SK-N-DZ (cell line): ENCODE measurements around the gene CDH4.

Experiments
- DNase-seq: peaks from one replicate; pipeline ENCODE4 v3.0.0-alpha.2; 2015; ENCODE audit warnings: low spot score

Gene CDH4

DNA sequence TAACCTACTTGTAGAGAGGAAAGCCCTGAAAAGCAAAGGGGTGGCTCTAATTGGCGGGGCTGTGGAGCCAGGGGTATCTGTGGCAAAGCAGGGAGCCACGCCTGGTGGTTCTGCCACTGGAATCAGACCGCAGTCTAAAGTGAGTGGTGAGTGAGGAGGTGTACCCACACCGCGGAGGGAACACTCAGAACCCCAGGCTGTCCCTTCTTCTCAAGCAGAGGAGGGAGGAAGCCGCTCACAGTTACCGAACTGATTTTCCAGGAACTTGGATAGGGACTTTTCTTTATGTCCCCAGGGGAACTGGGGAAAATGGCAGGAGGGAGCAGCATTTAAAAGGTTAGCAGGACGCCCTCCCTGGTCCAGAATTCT is 526.4 kb downstream of the CDH4 start:
- DNase-seq, result no peak

DNA sequence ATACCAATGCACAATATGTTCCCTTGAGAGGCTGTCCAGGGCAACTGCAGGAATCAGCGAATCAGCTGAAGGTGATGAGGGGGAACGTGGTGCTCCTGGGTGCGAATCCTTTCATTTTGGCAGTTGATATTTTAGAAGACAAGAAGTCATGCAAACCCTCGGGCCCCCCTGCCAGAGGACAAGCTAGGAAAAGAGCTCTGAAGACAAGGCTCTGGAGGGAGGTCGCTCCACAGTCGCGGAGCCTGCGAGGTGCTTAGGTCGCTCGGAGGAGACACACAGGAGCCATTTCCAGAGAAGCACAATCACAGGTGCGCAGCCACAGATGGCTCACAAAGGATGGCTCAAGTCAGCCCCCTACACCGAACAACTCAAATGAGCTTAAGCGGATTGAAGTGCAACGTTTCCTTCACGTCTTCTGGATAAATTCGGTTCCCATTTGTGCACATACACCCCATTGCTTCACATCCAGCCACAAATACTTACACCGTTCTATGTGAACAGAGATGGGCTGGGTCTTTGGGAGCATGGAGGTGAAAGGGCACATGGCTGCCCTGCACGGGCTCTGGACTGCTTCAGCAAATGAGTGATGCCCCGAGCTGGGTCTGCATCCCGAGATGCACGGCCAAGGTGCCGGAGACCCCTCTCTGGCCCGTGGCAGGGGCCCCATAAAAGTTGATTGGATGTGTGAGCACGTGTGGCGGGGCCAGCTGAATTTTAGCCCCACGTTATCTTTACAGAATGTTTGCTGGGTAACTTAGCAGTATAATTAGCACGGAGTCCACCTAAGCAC is 527.3 kb downstream of the CDH4 start:
- no peak for DNase-seq

DNA sequence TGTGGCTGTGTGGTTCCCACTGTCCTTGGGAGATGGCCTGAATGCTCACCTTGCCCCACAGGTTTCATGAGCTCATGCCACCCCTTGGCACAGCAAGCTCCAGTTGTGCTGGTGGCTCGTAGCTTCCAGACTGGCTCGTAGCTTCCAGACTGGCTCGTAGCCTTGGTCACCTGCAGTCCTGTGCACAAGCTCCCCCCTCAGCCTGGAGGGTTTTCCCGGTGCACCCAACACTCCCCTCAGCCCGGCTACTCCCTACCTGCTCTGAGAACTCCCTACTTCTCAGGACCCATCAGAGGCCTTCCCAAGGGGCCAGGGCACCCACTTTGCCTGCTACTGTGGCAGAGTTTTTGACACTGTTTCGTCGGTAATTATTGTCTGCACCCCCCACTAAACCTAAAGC is 528.0 kb downstream of the CDH4 start:
- no peak for DNase-seq

DNA sequence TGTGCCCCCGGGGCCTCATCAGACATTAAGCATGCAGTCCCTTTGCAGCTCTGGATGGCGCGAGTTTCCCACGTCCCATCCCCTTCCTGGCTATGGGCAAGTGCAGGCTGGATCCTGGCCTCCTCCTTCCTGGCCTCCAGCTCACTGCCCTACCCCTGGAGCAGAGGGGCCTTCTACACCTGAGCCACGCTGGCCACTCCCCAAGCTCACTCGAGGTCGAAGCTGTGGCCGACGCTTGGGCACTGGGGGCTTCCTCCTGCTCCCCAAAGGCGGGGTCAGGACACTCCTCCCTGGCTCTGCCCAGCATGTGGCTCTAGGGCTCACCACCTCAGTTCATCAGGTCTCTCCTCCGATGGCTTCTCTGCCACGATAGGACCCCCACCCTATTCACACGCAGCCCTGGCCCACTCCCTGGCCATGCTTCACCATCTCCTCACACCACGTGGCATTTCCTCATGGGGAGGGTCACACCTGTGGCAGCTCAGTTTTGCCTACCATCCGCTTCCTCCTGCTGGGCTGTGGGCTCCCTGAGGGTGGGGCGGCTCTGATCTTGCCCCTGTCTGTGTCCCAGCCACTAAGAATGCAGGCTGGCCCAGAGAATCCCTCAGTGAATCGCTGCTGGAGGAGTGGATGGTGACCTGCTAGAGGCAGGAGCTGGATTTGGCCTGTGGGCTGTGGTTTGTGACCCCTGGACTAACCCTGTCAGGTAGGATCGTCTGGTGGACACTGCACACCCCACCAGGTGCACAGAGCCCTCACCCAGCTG is 532.9 kb downstream of the CDH4 start:
- no peak for DNase-seq

DNA sequence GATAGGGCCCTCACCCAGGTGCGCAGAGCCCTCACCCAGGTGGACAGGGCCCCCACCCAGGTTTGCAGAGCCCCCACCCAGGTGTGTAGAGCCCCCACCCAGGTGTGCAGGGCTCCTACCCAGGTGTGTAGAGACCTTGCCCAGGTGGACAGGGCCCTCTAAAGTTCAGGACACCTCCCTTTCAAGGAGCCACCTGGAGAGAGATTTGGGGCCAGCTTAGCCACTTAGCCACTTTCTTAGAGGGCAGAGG is 533.4 kb downstream of the CDH4 start:
- DNase-seq, result no peak

DNA sequence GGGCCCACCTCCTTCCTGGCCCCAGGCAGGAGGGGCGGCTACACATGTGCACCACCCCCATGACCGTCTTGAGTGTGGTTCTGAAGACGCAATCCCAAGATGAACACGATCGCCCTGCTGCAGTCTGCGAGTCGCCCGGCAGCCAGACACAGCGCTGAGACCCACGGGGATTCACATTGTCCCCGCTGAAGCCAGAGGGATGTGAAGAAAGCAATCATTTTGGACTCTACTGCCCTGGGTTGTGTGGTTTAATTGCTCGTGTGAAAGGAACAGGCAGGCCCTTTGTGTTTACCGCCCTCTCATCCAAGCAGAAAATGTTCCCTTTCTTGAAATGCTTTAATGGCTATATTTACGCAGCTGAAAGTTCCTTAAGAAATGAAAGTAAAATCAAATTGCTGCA is 534.2 kb downstream of the CDH4 start:
- no peak for DNase-seq

DNA sequence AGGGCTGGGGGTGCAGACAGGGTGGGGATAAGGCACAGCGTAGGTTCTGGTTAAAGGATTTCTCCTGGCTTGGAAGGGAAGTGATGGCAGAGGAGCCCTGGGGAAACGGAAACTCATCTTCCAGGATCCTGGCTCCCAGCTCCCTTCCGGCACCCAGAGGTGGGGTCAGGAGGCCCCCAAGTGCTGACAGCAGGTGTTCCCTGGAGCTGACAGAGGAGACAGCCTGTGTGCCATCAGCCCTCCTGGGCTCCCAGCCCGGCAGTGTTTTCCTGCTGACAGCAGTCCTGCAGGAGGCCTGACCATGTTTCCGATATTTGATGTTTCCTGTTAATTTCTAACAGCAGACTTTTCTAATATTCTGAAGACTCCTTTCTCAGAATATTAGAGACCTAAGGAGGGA is 536.3 kb downstream of the CDH4 start:
- DNase-seq, result no peak

DNA sequence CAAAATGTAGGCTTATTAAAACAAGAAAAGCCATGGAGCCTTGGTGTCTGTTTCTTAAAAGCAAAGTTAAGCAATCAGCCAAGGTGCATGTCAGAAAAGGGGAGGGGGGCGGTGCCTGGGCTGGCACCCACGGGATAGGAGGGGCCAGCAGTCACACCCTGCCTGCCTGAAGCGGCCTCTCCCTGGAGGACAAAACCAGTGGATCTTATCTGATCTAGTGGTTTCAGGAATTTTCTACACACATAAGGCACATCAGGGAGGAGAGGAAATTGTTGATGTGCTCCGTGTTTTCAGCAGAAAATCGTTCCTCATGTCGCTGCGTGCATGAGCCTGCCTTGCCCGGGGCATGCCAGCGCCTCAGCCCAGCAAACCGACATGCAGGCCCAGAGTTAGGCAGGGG is 537.3 kb downstream of the CDH4 start:
- no peak for DNase-seq

DNA sequence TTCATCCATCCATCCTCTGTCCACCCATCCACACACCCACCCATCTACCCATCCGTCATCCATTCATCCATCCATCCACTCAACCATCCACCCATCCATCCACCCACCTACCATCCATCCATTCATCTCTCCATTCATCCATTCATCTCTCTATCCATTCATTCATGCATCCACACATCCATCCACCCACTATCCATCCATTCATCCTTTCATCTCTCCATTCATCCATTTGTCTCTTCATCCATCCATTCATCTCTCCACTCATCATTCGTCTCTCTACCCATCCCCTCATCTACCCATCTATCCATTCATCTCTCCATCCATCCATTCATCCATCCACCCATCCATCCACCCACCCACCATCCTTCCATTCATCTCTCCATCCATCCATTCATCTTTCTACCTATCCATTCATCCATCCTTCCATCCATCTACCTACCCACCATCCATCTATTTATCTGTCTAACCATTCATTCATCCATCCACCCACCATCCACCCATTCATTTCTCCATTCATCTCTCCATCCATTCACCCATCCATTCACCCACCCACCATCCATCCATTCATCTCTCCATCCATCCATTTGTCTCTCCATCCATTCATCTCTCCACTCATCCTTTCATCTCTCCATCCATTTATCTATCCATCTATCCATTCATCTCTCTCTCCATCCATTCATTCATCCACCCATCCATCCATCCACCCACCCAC is 538.2 kb downstream of the CDH4 start:
- no peak for DNase-seq

DNA sequence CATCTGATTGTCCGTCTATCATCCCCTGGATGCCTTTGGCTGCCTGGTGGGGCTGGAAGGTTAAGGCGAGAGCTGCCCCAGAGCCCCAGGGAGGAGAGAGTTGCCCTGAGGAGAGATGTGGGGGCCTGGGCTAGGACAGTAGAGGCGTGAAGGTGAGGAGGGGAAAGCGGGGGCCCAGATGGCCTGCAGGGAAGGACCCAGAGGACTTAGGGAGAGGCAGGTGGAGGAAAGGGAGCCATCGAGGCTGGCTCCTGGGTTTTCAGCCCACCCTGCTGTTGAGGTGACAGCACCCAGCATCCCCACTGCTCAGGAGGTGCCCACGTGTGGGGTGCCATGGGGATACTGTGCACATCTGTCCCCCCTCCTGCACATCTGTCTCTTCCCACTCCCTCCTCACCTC is 539.9 kb downstream of the CDH4 start:
- DNase-seq, result no peak

DNA sequence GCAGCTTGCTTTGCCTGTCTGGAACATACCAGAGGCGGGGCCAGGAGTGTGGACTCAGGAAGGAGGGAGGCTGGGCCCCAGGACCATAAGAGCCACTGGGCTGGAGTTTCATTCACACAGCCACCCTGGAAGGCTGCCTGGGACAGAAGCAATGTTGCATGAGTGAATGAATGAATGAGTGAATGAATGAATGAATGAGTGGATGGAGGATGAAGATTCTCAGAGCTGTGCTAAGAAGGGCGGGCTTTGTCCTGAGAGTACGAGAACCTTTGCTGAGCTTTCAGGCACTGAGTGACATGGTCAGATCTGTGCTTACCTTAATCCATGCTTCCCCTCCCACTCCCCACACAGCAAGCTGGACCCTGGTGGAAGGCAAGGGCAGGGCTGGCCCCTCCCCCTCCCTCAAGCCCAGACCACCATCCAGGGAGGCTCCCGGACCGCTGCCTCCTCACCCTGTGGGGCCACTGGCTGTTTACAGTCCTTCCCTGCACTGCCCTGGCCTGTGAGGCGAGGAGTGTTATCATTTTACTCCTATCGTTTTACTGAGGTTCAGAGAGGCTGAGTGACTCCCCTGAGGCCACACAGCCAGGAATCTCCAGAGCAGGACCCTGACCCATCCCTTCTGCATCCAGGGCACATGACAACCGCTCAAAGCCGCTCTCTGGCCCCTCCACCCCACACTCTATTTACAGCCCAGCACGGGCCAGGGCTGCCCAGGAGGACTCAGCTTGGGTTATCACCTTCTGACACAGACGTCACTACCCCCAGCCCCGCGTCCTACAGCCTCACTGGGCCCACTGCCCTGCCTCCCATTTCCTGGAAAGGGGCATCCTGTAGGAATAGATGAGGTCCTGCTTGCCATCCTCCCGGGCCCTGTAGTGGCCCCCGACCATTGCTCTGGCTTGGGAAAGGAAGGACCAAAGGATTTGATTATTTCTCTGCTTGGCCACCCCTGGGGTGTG is 543.9 kb downstream of the CDH4 start:
- no peak for DNase-seq

DNA sequence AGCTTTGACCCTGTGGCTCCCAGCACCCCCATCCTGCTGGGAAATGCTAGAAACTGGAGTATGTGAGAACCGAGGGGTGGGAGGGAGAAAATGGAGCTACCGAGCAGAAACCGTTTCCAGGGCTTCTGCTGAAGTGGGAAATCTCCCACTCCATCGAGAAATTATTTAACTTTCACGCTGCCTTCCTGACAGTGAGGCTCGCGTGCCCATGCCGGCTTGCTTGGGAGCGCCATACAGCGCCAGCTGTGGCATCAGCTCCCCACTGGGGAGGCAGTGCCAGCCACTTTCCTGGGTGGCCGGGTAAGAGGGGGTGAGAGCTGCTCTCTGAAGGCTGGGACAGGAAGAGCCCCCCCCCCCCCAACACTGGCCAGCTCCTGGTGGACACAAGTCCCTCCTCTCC is 544.7 kb downstream of the CDH4 start:
- DNase-seq, result no peak

DNA sequence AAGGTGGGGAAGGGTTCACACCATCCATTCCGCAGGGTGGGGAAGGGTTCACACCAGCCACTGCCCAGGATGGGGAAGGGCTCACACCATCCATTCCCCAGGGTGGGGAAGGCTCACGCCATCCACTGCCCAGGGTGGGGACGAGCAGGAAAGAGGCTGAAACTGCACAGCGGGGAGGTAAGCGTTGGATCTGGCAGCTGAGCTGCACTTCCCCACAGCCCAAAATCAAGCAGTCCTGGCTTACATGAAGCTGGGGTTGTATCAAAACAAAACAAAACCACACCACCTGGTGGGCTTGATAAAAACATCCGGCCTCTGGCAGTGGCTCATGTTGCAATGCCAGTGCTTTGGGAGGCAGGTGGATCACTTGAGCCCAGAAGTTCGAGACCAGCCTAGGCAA is 545.1 kb downstream of the CDH4 start:
- DNase-seq, result no peak

DNA sequence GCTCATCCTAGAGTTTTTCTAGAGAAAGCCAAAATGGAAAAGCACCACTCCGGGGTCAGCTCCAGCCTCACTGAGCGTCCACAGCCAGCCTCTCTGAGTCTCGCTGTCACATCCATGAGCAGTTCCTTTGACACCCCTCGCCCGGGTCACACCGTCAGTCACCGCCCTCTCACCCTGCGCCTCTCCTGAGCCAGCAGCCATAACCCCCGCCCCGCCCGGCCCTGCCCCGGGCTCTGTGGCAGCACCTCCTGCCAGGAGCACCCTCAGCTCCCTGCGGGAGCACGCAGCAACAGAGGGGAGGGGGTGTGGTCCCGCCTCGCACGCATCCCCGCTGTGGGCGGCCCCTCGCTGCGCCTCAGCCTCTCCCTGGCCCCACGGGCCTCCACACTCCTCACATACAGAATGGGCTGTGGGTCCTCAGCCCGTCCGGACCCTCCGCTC is 545.9 kb downstream of the CDH4 start:
- DNase-seq, result no peak

DNA sequence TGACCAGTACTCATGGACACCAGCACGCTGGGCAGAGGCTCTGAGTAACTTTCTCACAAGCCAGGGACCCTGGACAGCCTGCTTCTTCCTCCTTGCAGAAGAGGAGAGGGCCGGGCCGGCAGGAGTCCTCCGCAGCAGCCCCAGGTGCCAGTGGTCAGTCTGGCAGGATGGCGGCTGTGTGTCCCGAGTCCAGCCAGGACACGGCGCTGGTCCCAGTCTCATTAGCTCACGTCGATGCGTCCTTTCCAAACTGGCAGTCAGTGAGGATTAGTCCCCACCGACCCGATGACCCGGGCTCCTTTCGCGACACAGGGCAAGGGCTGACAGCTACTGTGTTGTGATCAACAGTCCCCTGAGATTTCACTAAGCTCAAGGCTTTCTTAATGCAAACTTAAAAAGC is 546.6 kb downstream of the CDH4 start:
- DNase-seq, result no peak

DNA sequence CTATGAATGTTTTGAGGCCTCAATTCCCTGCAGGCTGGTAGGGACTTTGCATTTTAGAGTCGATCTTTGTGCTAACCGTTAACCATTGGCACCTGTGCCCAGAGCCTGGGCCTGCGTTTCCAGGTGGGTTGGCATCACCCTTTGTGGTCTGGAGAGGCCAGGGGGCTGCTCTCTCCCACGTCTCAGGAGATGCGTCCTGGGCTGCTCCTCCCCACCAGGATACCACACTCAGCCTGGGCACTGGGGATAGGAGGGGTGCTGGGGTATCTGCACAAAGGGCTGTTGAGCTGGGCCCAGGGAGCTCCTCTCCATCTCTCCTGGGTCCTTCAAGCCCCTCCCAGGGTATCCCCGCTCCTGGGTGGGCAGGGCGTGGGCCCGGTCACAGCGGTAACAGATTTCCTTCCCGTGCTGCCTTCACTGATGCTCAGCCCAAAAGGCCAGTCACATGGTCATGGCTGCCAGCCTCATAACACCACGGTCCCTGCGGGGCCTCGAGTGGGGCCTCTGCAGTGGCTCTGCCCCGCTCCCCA is 547.4 kb downstream of the CDH4 start:
- DNase-seq, result no peak

DNA sequence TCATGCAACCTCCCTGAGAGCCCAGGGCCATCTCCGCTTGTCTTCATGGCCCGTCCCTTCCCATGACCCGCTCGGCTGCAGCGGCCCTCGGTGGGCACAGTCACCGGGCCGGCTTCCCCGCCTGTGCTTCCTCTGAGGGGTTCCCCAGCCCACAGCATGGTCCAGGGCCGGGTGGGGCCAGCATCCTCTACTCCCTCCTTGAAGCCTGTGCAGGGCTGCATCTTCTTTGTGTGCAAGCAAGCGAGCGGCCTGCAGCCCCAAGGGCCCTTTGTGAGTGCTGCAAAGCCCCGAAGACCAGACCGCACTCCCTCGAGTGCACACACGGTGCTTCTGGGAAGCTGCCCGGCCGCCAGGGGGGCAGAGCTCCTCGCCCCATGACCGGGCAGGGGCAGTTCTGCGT is 547.9 kb downstream of the CDH4 start:
- DNase-seq, result no peak

DNA sequence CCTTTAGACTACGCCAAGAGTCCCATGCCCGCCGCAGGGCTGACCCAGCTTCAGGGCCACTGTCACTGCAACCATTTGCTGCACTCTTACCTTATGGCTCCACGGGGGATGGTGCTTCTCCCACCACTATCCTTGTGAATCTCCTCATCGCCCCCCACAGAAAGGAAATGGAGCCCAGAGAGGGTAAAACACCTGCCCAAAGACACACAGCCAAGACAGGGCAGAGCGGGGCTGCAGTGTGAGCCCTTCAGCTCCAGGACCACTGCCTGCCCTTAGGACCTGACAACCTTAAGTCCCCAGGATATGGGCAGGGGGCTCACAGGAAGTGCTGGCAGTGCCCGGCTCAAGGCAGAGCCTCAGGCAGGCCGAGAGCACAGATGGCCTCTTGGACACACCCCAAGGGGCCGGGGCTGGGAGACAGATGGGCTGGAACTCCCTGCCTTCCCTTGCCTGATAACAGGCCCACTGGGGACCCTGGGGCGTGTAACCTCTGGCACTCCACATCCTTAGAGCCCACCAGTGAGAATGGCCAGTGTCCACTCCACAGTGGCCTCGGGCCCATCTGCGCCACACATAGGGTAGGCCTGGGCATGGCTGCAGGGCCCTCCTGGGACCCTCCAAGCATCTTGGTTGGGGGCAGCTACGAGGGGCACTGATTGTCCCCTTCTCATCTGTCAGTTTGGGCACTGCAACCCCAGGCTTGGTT is 548.5 kb downstream of the CDH4 start:
- DNase-seq, result no peak

DNA sequence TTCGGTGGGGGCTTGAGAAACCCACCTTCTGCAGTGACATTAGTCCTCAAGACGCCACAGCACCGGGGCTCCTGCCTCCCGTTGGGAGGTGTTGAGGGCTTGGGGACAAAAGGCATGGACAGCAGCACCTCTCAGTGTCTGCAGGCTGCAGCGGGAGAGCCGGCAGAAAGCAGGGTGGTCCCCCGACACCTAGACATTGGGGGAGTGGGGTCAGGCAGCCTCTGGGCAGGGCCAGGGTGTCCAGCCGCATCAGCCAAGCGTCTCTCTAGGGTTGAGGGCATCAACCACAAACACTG is 549.0 kb downstream of the CDH4 start:
- no peak for DNase-seq

DNA sequence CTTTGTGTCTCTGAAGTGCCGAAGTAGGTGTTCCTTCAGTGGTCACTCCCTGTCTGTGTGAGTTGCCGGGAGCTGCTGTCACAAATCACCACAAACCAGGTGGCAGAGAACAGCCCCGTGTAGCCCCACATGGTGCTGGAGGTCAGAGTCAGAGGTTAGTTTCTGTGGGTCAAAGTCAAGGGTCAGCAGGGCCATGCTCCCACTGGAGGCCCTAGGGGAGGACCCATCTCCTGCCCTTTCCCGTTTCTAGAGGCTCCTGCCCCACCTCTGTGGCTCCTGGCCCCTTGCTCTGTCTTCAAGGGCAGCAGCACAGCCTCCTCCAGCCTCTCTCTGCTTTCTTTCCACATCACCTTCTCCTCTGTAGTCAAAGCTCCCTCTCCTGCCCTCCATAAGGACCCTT is 549.4 kb downstream of the CDH4 start:
- no peak for DNase-seq

DNA sequence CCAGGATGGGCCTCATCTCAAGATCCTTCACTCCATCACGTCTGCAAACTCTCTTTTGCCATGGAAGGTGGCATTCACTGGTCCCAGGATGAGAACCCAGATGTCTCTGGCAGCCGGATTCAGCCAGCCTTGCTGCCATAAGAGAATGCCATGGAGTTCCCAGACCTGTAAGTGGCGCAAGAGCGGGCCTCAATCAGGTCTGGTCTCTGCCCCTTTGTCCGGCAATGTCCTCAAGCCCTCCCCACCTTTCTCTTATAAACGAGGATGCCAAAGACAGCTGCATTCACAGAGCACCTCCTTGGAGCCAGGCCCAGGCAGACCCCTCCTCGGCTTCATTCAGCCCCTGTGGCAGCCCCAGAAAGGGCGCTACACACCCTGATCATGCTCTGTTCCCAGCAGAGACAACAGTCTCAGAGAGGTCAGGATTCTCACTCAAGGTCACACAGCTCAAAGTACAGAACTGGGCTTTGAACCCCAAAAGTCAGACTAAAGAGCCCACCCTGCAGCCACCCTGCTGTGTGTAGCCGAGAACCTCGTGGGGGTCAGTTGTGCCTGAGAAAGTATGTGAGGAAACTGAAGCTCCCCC is 549.9 kb downstream of the CDH4 start:
- DNase-seq, result no peak
